H1 (cell line): Measurements from ENCODE around the gene TMEM25. TPM values are rescaled to one million over a fixed set of nuclear protein-coding genes. Genes with fewer than 3 reads are reported as not detected.

Experiments
- CTCF ChIA-PET: fragments of 300-600 bp; sonication (Branson Sonifier 250); formaldehyde crosslinking; loops from one replicate; lab custom pipeline; 2021; ENCODE audit not compliant: partially characterized antibody; lab: Charles Lee
- POLR2A ChIA-PET: fragments of 300-600 bp; sonication (Branson Sonifier 250); formaldehyde crosslinking; loops from one replicate; lab custom pipeline; 2021; ENCODE audit warnings: inconsistent platforms; ENCODE audit not compliant: partially characterized antibody; lab: Charles Lee
- DNase-seq, 2 experiments: peaks; one replicate each; pipeline versions ENCODE4 v3.0.0 to v3.0.0-alpha.2; 2010 to 2022; ENCODE audit warnings: low spot score in 2 of 2, low read depth in 1 of 2, mixed read lengths in 1 of 2
- FAIRE-seq: peaks from 2 replicates; lab custom pipeline; 2011; peaks lifted over from hg19 to GRCh38; lab: Jason Lieb, UNC
- H2AFZ ChIP-seq: 2 replicates; pipeline ENCODE4 v1.8.1; 2012; ENCODE audit warnings: low read length, inconsistent platforms
- H2AK5ac ChIP-seq: 2 replicates; pipeline ENCODE4 v1.6.1; 2013; ENCODE audit warnings: low read depth, low read length
- H2BK120ac ChIP-seq: replicated peaks from 2 replicates; pipeline ENCODE3; 2013; ENCODE audit warnings: low read depth, low read length, inconsistent platforms
- H2BK12ac ChIP-seq: 2 replicates; pipeline ENCODE4 v1.6.1; 2013; ENCODE audit warnings: low read depth, low read length
- H2BK15ac ChIP-seq: 2 replicates; pipeline ENCODE4 v1.6.1; 2013; ENCODE audit warnings: low read length
- H2BK20ac ChIP-seq: 2 replicates; pipeline ENCODE4 v1.6.1; 2013; ENCODE audit warnings: low read length
- H2BK5ac ChIP-seq: 2 replicates; pipeline ENCODE4 v1.6.1; 2013; ENCODE audit warnings: low read depth, low read length
- H3K14ac ChIP-seq: 2 replicates; pipeline ENCODE4 v1.6.1; 2013; ENCODE audit warnings: inconsistent platforms; ENCODE audit not compliant: insufficient read length
- H3K18ac ChIP-seq: 2 replicates; pipeline ENCODE4 v1.6.1; 2013; ENCODE audit warnings: low read length; ENCODE audit errors: extremely low read depth
- H3K23ac ChIP-seq: 2 replicates; pipeline ENCODE4 v1.6.1; 2013; ENCODE audit warnings: inconsistent platforms; ENCODE audit not compliant: insufficient read length
- H3K23me2 ChIP-seq: 2 replicates; pipeline ENCODE4 v1.6.1; 2013; ENCODE audit warnings: low read depth, low read length
- H3K27ac ChIP-seq: 2 replicates; pipeline ENCODE4 v1.6.1; 2011; ENCODE audit warnings: low read depth, low read length, inconsistent platforms
- H3K27me3 ChIP-seq, 4 experiments: replicated peaks in 1 of 4; 1 replicate in 1 of 4; 2 replicates in 3 of 4; pipeline versions ENCODE4 v1.6.1 to v1.8.1; 2011 to 2013; ENCODE audit warnings: low read length in 3 of 4, mild to moderate bottlenecking in 3 of 4, inconsistent platforms in 2 of 4, mixed read lengths in 2 of 4, moderate library complexity in 1 of 4; ENCODE audit not compliant: control insufficient read depth in 3 of 4, insufficient read depth in 3 of 4; ENCODE audit errors: extremely low read depth in 1 of 4
- H3K36me3 ChIP-seq, 4 experiments: 2 replicates each; pipeline versions ENCODE4 v1.6.1 to v1.8.1; 2011 to 2013; ENCODE audit warnings: mild to moderate bottlenecking in 4 of 4, low read length in 3 of 4, moderate library complexity in 2 of 4, control low read depth in 1 of 4, inconsistent platforms in 1 of 4; ENCODE audit not compliant: insufficient read depth in 4 of 4, control insufficient read depth in 2 of 4
- H3K4ac ChIP-seq: replicated peaks from 2 replicates; pipeline ENCODE3; 2013; ENCODE audit warnings: low read length, low read depth, mixed read lengths, inconsistent platforms; ENCODE audit not compliant: insufficient read length
- H3K4me1 ChIP-seq, 4 experiments: replicated peaks in 1 of 4; 1 replicate in 1 of 4; 2 replicates in 3 of 4; pipeline versions ENCODE4 v1.6.1 to v1.8.1; 2011 to 2013; ENCODE audit warnings: low read length in 3 of 4, inconsistent platforms in 2 of 4, mixed read lengths in 1 of 4; ENCODE audit not compliant: insufficient read depth in 4 of 4, control insufficient read depth in 3 of 4
- H3K4me2 ChIP-seq, 2 experiments: 2 replicates each; pipeline versions ENCODE4 v1.6.1 to v1.8.1; 2011 to 2013; ENCODE audit warnings: low read depth in 2 of 2, low read length in 2 of 2, control low read depth in 1 of 2, inconsistent platforms in 1 of 2, mild to moderate bottlenecking in 1 of 2; ENCODE audit not compliant: insufficient read depth in 1 of 2
- H3K4me3 ChIP-seq, 4 experiments: fragments of 200-600, 300-600 bp in 1 of 4; sonication (generic), shearing (Covaris generic), sonication (Bioruptor Twin) in 1 of 4; 2 replicates each; pipeline versions ENCODE4 v1.5.1 to v1.8.1; 2011 to 2016; ENCODE audit warnings: low read length in 4 of 4, low read depth in 3 of 4, control low read depth in 2 of 4, inconsistent platforms in 2 of 4, mild to moderate bottlenecking in 2 of 4, mixed read lengths in 1 of 4, moderate library complexity in 1 of 4; ENCODE audit not compliant: insufficient read depth in 2 of 4; ENCODE audit errors: extremely low read depth in 1 of 4
- H3K56ac ChIP-seq: replicated peaks from 2 replicates; pipeline ENCODE3; 2013; ENCODE audit warnings: low read depth, mild to moderate bottlenecking, mixed read lengths, low read length, inconsistent platforms; ENCODE audit not compliant: insufficient read length
- H3K79me1 ChIP-seq: 2 replicates; pipeline ENCODE4 v1.6.1; 2013; ENCODE audit warnings: low read depth, low read length, control low read depth
- H3K79me2 ChIP-seq, 2 experiments: 2 replicates each; pipeline versions ENCODE4 v1.6.1 to v1.8.1; 2012 to 2013; ENCODE audit warnings: low read length in 2 of 2, mild to moderate bottlenecking in 2 of 2, inconsistent platforms in 1 of 2; ENCODE audit not compliant: insufficient read depth in 2 of 2, control insufficient read depth in 1 of 2
- H3K9ac ChIP-seq, 4 experiments: replicated peaks in 1 of 4; 1 replicate in 1 of 4; 2 replicates in 3 of 4; pipeline versions ENCODE4 v1.6.1 to v1.8.1; 2011 to 2013; ENCODE audit warnings: low read depth in 3 of 4, low read length in 3 of 4, control low read depth in 2 of 4, mild to moderate bottlenecking in 2 of 4, moderate library complexity in 2 of 4, inconsistent platforms in 1 of 4; ENCODE audit errors: extremely low read depth in 1 of 4
- H3K9me3 ChIP-seq, 2 experiments: 2 replicates each; pipeline versions ENCODE4 v1.6.1 to v1.8.1; 2012 to 2013; ENCODE audit warnings: mild to moderate bottlenecking in 2 of 2, moderate library complexity in 2 of 2, control low read depth in 1 of 2, inconsistent platforms in 1 of 2, low read depth in 1 of 2, low read length in 1 of 2, mixed read lengths in 1 of 2; ENCODE audit not compliant: insufficient read depth in 2 of 2
- H4K20me1 ChIP-seq, 2 experiments: replicated peaks in 1 of 2; 2 replicates each; pipeline versions ENCODE3 to v1.8.1; 2011 to 2013; ENCODE audit warnings: inconsistent platforms in 2 of 2, low read length in 2 of 2, mild to moderate bottlenecking in 1 of 2; ENCODE audit not compliant: insufficient read depth in 2 of 2, control insufficient read depth in 1 of 2
- H4K5ac ChIP-seq: 2 replicates; pipeline ENCODE4 v1.6.1; 2013; ENCODE audit warnings: low read length, low read depth, mixed read lengths, inconsistent platforms; ENCODE audit not compliant: insufficient read length
- H4K8ac ChIP-seq: 2 replicates; pipeline ENCODE4 v1.8.0; 2013; ENCODE audit warnings: mild to moderate bottlenecking, moderate library complexity, low read length, inconsistent platforms; ENCODE audit not compliant: insufficient read depth; ENCODE audit errors: extremely low read depth
- H4K91ac ChIP-seq: replicated peaks from 2 replicates; pipeline ENCODE3; 2013; ENCODE audit warnings: low read length, mixed read lengths, inconsistent platforms; ENCODE audit not compliant: insufficient read length
- JUN ChIP-seq: IDR thresholded peaks from 2 replicates; pipeline ENCODE4 v1.6.1; 2011; ENCODE audit warnings: low read depth, mild to moderate bottlenecking, improper control_type of control experiment, low read length
- WGBS, 2 experiments: shearing (Covaris generic) in 1 of 2; methylation state at CpG; one replicate each; pipeline versions ENCODE4 v1.1.6 to v1.1.7; 2013 to 2015; ENCODE audit warnings: low lambda C conversion rate in 2 of 2, mixed read lengths in 2 of 2, inconsistent platforms in 1 of 2, low coverage in 1 of 2, missing lambda C conversion rate in 1 of 2; ENCODE audit not compliant: insufficient replicate concordance in 2 of 2, insufficient coverage in 1 of 2, insufficient read length in 1 of 2; ENCODE audit errors: extremely low coverage in 1 of 2, missing lambda C conversion rate in 1 of 2; 5-methylcytosine and 5-hydroxymethylcytosine counted together
- polyA plus RNA-seq, 7 experiments: library from polyadenylated mRNA; depleted of rRNA in 3 of 7; stranded (reverse) in 5 of 7; unstranded in 2 of 7; fragments of >200 nt in 5 of 7; fragments of 200-250 nt in 2 of 7; gene quantifications; 1 replicate in 5 of 7; 2 replicates in 1 of 7; 4 replicates in 1 of 7; pipeline versions ENCODE4 v1.2.1 to v1.2.3, GENCODE V29; 2011 to 2013; ENCODE audit warnings: missing spikeins in 2 of 7, mixed read lengths in 2 of 7
- total RNA-seq: library from RNA; stranded (reverse); fragmentation: NEBNext Ultra II Directional; extraction: Animal tissue kit (Norgen Biotek cat#: 25700); gene quantifications from 2 replicates; pipeline ENCODE4 v1.2.1, GENCODE V29; 2021

The TMEM25 gene
- total and polyA plus RNA-seq, 2 of the 8 experiments (the other 6 are each of a cell fraction or from before 2014, with no cell fraction given) = 18.3 to 26.8 TPM

DNA sequence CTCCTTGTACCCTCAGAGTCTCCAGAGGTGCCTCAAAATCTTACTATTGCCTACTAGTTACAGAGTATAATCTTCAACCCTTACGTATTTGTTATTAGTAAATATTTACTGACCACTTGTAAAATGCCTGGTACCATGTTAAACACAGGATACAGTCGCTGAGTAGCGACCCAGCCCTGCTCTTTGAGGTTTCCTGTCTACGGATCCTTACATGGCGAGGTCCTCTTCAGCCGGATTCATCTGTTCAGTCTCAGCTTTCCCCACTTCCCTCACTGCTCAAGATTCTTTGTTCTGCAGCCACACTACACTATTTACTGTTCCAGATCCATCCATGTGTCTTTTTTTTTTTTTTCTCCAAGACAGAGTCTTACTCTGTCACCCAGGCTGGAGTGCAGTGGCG lies 16.9 kb upstream of the TMEM25 start:
- Histone ChIP-seq H3K4me2 (no peak overlapping the region), H2BK12ac (no peak overlapping the region), H3K27ac (no peak overlapping the region), H4K20me1 (no peaks in the 10 kb centered on the region), H3K79me1 (no peaks in the 10 kb centered on the region), H2BK120ac (no peak overlapping the region), H4K8ac (no peak overlapping the region), H3K56ac (no peak overlapping the region), H3K4me1 (peaks cover 0 to 3% (median 0%) of the 10 kb centered on the region in 4 experiments; a peak in 2 of 7 replicates), H3K23ac (no peak overlapping the region), H3K14ac (no peak overlapping the region), H3K23me2 (no peaks in the 10 kb centered on the region), H3K36me3 (peaks cover 33 to 89% (median 68%) of the 10 kb centered on the region in 4 experiments), H3K18ac (no peak overlapping the region), H2BK20ac (no peak overlapping the region), H3K9ac (no peak overlapping the region), H4K91ac (no peak overlapping the region), H2BK5ac (no peak overlapping the region), H3K4ac (no peak overlapping the region), H3K27me3 (no peaks in the 10 kb centered on the region; a peak in 1 of 7 replicates), H2BK15ac (no peak overlapping the region), H2AK5ac (no peak overlapping the region), H2AFZ (no peak overlapping the region), H3K9me3 (no peaks in the 10 kb centered on the region), H3K4me3 (no peak overlapping the region), H3K79me2 (no peaks in the 10 kb centered on the region), H4K5ac (no peak overlapping the region)
- no peak for TF ChIP-seq JUN
- WGBS, 2 experiments = 92% methylated on average over 7 of the region's 7 CpGs; no CpG with 5 or more reads in 1 of the 2 experiments
- FAIRE-seq (no peak), DNase-seq (no peak)
- ChIA-PET POLR2A (no interaction called here), CTCF (interaction anchor here (1.2 kb wide), 1 partner anchor 219 kb away, joined by 4 read pairs; no protein-coding TSS in a partner anchor)
